H1 (cell line): ENCODE data around the gene ZNF581. TPM values are rescaled to one million over a fixed set of nuclear protein-coding genes. Genes with fewer than 3 reads are reported as not detected.

ENCODE experiments used
- JUN ChIP-seq: IDR thresholded peaks from 2 replicates; pipeline ENCODE4 v1.6.1; 2011; ENCODE audit warnings: low read depth, mild to moderate bottlenecking, improper control_type of control experiment, low read length
- SRF ChIP-seq: IDR thresholded peaks from 2 replicates; pipeline ENCODE4 v1.6.1; 2011; ENCODE audit warnings: mild to moderate bottlenecking, low read depth, low read length, moderate library complexity
- TAF7 ChIP-seq: optimal IDR thresholded peaks from 2 replicates; pipeline ENCODE3; 2011; ENCODE audit warnings: low read depth, mild to moderate bottlenecking, inconsistent platforms, low read length, moderate library complexity, borderline replicate concordance
- polyA plus RNA-seq, 7 experiments: library from polyadenylated mRNA; depleted of rRNA in 3 of 7; stranded (reverse) in 5 of 7; unstranded in 2 of 7; fragments of >200 nt in 5 of 7; fragments of 200-250 nt in 2 of 7; gene quantifications; 1 replicate in 5 of 7; 2 replicates in 1 of 7; 4 replicates in 1 of 7; pipeline versions ENCODE4 v1.2.1 to v1.2.3, GENCODE V29; 2011 to 2013; ENCODE audit warnings: missing spikeins in 2 of 7, mixed read lengths in 2 of 7
- total RNA-seq: library from RNA; stranded (reverse); fragmentation: NEBNext Ultra II Directional; extraction: Animal tissue kit (Norgen Biotek cat#: 25700); gene quantifications from 2 replicates; pipeline ENCODE4 v1.2.1, GENCODE V29; 2021
- TF ChIP-seq, protein P1 (sequence below): IDR thresholded peaks from 2 replicates; pipeline ENCODE4 v1.6.1; 2011; ENCODE audit warnings: low read length, improper control_type of control experiment
- TF ChIP-seq, protein P2 (sequence below), 3 experiments: IDR thresholded peaks; 1 replicate in 2 of 3; 2 replicates in 1 of 3; pipeline versions ENCODE4 v1.5.1 to v1.6.1; 2011; ENCODE audit warnings: low read length in 3 of 3, mild to moderate bottlenecking in 3 of 3, inconsistent platforms in 2 of 3, low read depth in 1 of 3, moderate library complexity in 1 of 3; ENCODE audit not compliant: insufficient read depth in 1 of 3; ENCODE audit errors: control extremely low read depth in 1 of 3
- TF ChIP-seq, protein P3 (sequence below): IDR thresholded peaks from 2 replicates; pipeline ENCODE4 v1.6.1; 2012; ENCODE audit warnings: low read length, inconsistent platforms

Gene ZNF581
- total and polyA plus RNA-seq, 2 of the 8 experiments (the other 6 are each of a cell fraction or from before 2014, with no cell fraction given): 73.0 to 76.1 TPM

DNA sequence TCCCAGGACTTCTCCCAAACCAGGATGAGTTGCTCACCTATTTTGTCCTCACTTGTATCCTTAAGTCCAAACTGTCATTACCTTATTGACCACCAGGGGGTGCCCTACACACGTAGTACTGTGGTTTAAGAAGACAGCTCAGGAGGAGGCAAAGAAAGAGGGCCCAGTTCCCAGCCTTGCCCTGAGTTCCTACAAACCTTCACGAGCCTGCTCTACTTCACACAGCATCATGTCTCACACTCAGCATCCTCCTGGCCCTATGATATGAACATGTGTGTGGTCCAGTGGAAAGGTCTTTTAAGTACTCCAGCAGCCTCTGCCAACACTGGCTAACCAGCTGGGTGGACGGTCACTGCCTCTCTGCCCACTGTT, 11.0 kb upstream of the ZNF581 start (continued):
- TF ChIP-seq, protein P1, sequence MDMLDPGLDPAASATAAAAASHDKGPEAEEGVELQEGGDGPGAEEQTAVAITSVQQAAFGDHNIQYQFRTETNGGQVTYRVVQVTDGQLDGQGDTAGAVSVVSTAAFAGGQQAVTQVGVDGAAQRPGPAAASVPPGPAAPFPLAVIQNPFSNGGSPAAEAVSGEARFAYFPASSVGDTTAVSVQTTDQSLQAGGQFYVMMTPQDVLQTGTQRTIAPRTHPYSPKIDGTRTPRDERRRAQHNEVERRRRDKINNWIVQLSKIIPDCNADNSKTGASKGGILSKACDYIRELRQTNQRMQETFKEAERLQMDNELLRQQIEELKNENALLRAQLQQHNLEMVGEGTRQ: no peak
- TF ChIP-seq JUN (no peak), TAF7 (no peak), SRF (no peak)
- TF ChIP-seq, protein P2, sequence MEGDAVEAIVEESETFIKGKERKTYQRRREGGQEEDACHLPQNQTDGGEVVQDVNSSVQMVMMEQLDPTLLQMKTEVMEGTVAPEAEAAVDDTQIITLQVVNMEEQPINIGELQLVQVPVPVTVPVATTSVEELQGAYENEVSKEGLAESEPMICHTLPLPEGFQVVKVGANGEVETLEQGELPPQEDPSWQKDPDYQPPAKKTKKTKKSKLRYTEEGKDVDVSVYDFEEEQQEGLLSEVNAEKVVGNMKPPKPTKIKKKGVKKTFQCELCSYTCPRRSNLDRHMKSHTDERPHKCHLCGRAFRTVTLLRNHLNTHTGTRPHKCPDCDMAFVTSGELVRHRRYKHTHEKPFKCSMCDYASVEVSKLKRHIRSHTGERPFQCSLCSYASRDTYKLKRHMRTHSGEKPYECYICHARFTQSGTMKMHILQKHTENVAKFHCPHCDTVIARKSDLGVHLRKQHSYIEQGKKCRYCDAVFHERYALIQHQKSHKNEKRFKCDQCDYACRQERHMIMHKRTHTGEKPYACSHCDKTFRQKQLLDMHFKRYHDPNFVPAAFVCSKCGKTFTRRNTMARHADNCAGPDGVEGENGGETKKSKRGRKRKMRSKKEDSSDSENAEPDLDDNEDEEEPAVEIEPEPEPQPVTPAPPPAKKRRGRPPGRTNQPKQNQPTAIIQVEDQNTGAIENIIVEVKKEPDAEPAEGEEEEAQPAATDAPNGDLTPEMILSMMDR (IDR thresholded peaks at IDR 0.05; ENCODE audit: control extremely low read depth in 1 of 3, insufficient read depth in 1 of 3, low read depth in 1 of 3, low read length in 3 of 3): peak; percentile 23 to 85 (median 83)
- TF ChIP-seq, protein P3, sequence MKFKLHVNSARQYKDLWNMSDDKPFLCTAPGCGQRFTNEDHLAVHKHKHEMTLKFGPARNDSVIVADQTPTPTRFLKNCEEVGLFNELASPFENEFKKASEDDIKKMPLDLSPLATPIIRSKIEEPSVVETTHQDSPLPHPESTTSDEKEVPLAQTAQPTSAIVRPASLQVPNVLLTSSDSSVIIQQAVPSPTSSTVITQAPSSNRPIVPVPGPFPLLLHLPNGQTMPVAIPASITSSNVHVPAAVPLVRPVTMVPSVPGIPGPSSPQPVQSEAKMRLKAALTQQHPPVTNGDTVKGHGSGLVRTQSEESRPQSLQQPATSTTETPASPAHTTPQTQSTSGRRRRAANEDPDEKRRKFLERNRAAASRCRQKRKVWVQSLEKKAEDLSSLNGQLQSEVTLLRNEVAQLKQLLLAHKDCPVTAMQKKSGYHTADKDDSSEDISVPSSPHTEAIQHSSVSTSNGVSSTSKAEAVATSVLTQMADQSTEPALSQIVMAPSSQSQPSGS: no peak
